ENCODE measurements around the gene SGIP1.

GRCh38 chr1:66517959-66518358 lies 16.0 kb upstream of the SGIP1 start:
- TF ChIP-seq CTCF (conservative IDR thresholded peaks at IDR 0.05; ENCODE audit: low read depth, low read length) (no peak), EZH2phosphoT487 (IDR thresholded peaks at IDR 0.05; ENCODE audit: borderline replicate concordance, low read length) (no peak), EZH2 (IDR thresholded peaks at IDR 0.05; ENCODE audit: low read length, unreplicated experiment) (no peak)

Data from PC-3 (cell line).